Measurements from ENCODE around the gene ZNF778. TPM values are rescaled to one million over a fixed set of nuclear protein-coding genes. Genes with fewer than 3 reads are reported as not detected.
"Not testable (repeated sequence)": the region's sequence is repeated elsewhere in the genome, so short reads cannot be mapped to it uniquely, and the experiment has no call there.

Gene ZNF778
- total RNA-seq, 1 donor from 2014 or later = 11.7 TPM

DNA sequence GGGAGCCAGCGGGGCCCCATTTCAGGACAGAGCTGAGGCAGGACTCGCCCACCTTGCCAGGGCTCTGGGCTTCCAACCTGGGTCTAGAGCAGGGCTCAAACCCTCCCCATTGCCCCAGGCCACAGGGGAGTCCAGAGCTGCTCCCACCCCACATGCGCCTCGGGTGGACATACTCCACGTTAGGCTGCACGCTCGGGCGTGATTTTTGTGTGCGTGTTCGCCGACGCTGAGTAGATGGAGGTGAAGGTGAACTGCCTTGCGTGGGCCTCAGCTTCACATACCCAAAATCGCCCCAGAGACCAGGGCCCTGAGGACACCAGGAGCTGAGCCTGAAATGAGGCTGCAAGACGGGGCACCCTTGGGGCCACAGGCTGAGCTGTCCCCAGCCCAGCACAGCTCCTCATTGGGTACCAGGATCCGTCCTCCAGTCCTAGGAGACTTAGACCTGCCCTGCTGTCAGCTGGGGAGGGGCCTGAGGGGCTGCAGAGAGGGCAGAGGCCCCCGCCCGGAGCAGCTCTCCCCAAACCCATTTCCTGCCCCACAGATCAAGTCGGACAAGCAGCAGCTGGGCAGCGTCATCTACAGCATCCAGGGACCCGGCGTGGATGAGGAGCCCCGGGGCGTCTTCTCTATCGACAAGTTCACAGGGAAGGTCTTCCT is 37.7 kb upstream of the ZNF778 start:
- DNase-seq (ENCODE audit: low spot score) = no peak

DNA sequence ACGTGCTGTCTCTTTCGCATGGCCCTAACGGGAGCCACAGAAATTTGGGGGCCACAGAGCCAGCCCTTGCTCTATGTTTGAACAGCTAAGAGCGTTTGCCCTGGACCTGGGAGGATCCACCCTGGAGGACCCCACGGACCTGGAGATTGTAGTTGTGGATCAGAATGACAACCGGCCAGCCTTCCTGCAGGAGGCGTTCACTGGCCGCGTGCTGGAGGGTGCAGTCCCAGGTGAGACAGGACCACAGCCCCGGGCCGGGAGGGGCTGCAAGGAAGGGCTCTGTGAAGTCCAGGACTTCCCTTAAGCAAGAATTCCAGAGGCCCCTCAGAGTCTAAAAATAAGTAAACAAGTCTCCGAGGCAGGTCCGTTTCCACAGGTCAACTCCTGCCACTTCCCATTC is 34.0 kb upstream of the ZNF778 start:
- DNase-seq (ENCODE audit: low spot score) = no peak

DNA sequence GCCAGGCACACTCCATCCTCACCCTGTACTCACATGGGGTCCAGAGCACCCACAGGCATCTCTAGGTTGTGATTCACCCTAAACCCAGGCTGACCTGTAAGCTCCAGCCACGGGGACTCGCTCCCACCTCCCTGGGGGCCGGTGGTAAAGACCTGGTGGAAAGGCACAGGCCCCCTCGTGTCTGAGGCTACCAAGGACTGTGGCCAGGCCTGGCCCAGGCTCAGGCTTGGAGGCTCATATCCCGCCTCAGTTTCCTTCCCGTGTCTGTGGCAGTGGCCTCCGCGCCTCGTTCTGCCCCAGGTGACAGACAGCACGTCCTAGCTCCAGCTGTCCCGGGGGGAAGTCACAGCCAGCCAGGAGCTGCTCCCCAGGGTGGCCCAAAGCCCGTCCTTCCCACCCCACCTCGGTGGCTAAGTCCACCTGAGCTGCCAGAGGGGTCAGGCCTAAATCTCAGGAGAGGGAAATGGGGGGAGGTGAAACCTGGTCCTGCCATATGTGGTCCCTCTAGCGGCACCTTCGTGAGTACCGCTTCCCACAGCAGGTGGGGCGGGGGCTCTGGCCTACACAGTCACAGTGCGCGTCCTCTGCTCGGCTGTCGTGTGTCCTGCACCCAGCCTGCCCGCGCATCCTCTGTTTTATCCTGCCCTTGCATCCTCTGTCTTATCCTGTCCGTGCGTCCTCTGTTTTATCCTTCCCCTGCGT is 33.4 kb upstream of the ZNF778 start:
- DNase-seq (ENCODE audit: low spot score) = no peak

DNA sequence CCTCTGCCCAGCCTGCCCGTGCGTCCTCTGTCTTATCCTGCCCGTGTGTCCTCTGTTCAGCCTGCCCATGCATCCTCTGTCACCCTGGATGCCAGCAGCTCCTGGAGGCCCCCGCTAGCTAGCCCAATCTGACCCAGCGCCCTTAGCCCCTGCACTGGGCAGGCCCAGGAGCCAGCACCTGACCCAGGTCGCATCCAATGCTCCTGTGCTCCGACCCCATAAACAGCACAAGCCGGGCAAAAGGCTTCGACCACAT is 32.9 kb upstream of the ZNF778 start:
- no peak for DNase-seq (ENCODE audit: low spot score)

DNA sequence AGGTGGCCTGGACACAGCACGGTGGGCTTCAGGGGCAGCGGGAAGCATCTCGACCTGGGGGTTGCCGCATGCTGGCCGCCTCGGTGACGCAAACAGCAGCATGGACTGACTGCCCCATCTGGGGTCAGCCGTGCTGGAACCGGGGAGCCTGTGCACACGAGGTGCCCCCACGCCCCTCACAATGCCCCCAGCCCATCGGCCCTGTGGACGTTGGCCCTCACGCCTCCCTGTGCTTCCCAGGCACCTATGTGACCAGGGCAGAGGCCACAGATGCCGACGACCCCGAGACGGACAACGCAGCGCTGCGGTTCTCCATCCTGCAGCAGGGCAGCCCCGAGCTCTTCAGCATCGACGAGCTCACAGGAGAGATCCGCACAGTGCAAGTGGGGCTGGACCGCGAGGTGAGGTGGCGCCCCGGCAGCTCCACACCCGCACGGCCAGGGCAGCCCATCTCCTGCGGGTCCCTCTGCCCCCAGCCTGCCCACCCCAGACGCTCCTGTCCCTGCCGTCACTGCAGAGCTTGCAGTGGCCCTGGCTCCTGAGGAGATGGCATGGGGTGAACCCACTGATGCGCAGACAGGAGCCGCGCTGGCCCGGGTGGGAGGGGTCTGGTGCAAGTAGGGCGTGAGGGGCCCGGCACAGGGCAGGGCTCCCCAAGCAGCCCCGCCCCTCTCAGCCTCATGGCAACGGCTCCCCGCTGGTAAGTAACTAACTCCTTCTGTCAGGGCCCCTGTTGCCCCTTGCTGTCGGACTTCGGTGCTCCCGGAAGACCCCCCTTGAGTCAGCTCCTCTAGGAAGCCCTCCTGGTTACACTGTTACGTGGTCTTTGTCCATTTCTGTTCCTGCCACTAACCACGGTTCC is 32.3 kb upstream of the ZNF778 start:
- no peak for DNase-seq (ENCODE audit: low spot score)

DNA sequence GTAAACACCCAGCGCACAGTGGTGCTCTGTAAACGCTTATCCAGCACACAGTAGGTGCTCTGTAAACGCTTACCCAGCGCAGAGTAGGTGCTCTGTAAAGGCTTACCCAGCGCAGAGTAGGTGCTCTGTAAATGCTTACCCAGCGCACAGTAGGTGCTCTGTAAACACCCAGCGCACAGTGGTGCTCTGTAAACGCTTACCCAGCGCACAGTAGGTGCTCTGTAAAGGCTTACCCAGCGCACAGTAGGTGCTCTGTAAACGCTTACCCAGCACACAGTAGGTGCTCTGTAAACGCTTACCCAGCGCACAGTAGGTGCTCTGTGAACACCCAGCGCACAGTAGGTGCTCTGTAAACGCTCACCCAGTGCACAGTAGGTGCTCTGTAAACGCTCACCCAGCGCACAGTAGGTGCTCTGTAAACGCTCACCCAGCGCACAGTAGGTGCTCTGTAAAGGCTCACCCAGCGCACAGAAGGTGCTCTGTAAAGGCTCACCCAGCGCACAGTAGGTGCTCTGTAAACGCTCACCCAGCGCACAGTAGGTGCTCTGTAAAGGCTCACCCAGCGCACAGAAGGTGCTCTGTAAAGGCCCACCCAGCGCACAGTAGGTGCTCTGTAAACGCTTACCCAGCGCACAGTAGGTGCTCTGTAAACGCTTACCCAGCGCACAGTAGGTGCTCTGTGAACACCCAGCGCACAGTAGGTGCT is 31.5 kb upstream of the ZNF778 start:
- not testable (repeated sequence) for DNase-seq (ENCODE audit: low spot score)

DNA sequence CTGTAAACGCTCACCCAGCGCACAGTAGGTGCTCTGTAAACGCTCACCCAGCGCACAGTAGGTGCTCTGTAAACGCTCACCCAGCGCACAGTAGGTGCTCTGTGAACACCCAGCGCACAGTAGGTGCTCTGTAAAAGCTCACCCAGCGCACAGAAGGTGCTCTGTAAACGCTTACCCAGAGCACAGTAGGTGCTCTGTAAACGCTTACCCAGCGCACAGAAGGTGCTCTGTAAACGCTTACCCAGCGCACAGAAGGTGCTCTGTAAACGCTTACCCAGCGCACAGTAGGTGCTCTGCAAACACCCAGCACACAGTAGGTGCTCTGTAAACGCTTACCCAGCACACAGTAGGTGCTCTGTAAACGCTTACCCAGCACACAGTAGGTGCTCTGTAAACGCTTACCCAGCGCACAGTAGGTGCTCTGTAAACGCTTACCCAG is 30.9 kb upstream of the ZNF778 start:
- not testable (repeated sequence) for DNase-seq (ENCODE audit: low spot score)

DNA sequence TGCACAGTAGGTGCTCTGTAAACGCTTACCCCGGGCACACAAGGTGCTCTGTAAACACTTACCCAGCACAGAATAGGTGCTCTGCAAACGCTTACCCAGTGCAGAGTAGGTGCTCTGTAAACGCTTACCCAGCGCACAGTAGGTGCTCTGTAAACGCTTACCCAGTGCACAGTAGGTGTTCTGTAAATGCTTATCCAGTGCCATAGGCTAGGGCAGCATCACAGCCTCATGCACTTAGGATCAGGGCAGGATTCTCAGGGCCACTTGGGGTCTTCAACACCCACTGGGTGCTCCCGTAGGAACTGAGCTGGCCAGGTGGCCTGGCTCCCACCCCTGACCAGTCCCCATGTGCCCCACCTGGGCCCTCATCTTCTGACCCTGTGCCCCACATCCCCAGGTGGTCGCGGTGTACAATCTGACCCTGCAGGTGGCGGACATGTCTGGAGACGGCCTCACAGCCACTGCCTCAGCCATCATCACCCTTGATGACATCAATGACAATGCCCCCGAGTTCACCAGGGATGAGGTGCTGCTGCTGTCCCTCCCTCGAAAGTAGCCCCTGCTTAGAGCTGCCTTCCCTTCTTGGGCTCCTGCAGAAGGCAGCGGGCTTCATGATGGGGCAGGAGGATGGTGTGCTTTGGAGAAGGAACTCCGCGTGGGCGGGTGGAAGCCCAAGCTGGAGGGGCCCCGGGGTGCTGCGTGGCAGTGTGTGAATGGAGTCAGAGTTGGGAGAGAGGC is 30.3 kb upstream of the ZNF778 start:
- no peak for DNase-seq (ENCODE audit: low spot score)

DNA sequence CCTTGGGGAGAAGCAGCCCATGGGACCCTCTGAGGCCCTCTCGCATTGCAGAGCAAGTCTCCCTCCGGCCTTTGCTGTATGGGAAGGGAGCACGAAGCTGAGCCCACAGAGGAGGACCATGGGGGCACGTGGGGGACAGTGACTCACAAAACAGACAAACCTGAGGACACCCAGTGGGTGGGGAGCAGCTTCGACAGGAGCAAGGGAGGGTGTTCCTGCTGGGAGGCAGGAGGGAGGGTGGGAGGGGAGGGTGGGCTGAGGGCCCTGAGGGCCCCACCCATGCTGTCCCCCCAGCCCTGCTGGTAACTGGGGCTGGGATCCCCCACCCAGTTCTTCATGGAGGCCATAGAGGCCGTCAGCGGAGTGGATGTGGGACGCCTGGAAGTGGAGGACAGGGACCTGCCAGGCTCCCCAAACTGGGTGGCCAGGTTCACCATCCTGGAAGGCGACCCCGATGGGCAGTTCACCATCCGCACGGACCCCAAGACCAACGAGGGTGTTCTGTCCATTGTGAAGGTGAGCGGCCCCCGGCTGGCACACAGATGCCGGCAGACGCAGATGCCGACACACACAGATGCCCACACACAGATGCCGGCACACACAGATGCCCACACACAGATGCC is 29.6 kb upstream of the ZNF778 start:
- DNase-seq (ENCODE audit: low spot score) = no peak

DNA sequence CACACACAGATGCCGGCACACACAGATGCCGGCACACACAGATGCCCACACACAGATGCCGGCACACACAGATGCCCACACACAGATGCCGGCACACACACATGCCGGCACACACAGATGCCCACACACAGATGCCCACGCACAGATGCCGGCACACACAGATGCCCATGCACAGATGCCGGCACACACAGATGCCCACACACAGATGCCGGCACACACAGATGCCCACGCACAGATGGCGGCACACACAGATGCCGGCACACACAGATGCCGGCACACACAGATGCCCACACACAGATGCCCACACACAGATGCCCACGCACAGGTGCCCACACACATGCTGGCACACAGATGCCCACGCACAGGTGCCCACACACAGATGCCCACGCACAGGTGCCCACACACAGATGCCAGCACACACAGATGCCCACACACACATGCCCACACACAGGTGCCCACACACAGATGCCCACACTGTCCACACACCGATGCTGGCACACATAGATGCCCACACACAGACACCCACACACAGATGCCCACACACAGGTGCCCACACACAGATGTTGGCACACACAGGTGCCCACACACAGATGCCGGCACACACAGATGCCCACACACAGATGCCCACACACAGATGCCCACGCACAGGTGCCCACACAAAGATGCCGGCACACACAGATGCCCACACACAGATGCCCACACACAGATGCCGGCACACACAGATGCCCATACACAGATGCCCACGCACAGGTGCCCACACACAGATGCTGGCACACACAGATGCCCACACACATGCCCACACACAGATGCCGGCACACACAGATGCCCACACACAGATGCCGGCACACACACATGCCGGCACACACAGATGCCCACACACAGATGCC is 28.8 kb upstream of the ZNF778 start:
- not testable (repeated sequence) for DNase-seq (ENCODE audit: low spot score)

DNA sequence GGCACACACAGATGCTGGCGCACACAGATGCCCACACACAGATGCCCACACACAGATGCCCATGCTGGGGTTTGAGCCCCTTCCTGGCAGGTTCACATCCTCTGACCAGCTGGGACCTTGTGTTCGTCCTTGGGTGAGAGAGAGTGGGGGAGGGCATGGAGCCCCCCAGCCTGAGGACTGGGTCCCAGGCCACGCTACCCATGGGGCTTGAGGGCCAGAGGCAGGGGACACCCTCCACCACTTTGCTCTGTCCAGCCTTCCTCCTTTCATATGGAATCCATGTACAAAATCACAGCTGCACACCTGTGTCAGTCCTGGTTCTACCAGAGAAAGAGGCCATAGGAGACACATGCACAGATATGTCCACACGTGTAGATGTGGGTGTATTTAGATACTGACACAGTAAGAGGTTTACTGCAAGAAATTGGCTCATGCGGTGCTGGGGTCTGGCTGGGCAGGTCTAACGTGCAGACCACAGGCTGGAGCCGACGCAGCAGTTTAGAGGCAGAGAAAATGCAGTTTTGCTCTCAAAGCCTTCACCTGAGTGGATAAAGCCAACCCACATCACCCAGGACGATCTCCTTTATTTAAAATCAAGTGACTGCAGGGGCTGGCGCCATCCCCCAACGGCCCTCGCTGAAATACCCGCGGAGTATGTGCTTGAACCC is 28.0 kb upstream of the ZNF778 start:
- no peak for DNase-seq (ENCODE audit: low spot score)

DNA sequence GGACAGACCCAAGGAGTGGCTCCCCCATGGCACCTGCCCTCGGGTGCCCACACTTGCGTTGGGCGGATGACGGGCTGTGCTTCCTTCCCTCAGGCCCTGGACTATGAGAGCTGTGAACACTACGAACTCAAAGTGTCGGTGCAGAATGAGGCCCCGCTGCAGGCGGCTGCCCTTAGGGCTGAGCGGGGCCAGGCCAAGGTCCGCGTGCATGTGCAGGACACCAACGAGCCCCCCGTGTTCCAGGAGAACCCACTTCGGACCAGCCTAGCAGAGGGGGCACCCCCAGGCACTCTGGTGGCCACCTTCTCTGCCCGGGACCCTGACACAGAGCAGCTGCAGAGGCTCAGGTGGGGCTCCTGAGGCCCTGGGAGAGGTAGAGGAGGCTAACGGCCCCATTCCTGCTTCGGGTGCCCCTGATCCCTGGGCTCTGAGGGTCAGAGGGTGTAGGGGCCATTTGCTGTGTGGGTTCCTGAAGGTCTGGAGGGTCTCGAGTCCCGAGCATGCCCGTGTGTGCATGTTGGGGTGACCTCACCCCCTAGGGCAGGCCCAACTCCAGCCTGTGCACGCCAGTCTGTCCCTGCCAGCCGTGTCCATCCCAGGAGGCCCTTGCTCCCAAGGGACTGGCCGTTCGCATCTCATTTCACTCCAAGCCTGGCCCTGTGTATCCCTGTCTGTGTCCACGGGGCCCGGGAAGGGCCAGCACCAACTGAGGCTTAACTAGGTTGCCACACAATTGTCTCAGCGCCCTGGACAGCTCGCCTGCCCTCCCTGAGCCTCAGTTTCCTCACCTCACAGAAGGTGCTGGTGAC is 27.1 kb upstream of the ZNF778 start:
- no peak for DNase-seq (ENCODE audit: low spot score)

DNA sequence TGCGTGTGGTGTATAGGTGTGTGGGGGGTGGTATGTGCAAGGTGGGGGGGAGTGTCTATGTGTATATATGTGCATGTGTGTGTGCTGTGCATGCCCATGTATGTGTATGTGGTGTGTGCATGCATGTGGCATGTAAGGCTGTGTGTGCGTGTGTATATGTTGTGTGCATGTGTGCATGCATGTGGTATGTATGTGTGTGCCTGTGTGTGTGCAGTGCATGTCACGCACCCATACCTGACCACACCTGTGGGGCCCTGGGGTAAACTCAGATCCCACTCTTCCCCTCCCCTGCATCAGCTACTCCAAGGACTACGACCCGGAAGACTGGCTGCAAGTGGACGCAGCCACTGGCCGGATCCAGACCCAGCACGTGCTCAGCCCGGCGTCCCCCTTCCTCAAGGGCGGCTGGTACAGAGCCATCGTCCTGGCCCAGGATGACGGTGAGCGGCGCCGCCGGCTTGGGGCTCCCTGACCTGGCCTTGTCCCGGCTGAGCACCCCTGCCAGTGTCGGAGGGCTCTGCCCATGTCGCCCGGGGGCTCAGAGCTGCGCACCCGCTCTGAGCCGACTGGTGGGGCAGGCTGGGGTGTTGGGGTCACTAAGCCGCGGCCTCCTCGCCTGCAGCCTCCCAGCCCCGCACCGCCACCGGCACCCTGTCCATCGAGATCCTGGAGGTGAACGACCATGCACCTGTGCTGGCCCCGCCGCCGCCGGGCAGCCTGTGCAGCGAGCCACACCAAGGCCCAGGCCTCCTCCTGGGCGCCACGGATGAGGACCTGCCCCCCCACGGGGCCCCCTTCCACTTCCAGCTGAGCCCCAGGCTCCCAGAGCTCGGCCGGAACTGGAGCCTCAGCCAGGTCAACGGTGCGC is 26.2 kb upstream of the ZNF778 start:
- no peak for DNase-seq (ENCODE audit: low spot score)

DNA sequence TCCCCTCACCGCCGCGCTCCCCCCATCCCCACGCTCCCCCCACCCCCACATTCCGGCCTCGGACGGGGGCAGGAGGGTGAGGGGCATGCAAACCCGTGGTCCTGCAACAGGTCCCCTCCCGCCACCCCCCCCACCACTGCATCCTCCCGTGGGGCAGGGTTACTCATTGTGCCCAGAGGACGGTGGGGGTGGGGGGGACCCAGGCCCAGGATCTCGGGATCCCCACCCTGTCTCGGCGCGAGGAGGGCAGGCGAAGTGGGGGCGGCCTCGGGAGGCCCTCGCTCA is 25.7 kb upstream of the ZNF778 start:
- no peak for DNase-seq (ENCODE audit: low spot score)

DNA sequence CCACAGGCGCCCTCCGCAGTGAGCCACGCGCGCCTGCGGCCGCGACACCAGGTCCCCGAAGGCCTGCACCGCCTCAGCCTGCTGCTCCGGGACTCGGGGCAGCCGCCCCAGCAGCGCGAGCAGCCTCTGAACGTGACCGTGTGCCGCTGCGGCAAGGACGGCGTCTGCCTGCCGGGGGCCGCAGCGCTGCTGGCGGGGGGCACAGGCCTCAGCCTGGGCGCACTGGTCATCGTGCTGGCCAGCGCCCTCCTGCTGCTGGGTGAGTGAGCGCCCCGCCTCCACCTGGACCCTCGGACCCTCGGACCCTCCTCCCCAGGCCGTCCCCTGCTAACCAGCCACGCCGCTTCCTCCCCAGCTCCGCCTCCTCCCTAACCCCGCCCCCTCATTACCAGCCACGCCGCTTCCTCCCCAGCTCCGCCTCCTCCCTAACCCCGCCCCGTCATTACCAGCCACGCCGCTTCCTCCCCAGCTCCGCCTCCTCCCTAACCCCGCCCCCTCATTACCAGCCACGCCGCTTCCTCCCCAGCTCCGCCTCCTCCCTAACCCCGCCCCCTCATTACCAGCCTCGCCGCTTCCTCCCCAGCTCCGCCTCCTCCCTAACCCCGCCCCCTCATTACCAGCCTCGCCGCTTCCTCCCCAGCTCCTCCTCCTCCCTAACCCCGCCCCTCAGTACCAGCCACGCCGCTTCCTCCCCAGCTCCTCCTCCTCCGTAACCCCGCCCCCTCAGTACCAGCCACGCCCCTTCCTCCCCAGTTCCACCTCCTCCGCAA is 25.1 kb upstream of the ZNF778 start:
- DNase-seq (ENCODE audit: low spot score) = not testable (repeated sequence)

DNA sequence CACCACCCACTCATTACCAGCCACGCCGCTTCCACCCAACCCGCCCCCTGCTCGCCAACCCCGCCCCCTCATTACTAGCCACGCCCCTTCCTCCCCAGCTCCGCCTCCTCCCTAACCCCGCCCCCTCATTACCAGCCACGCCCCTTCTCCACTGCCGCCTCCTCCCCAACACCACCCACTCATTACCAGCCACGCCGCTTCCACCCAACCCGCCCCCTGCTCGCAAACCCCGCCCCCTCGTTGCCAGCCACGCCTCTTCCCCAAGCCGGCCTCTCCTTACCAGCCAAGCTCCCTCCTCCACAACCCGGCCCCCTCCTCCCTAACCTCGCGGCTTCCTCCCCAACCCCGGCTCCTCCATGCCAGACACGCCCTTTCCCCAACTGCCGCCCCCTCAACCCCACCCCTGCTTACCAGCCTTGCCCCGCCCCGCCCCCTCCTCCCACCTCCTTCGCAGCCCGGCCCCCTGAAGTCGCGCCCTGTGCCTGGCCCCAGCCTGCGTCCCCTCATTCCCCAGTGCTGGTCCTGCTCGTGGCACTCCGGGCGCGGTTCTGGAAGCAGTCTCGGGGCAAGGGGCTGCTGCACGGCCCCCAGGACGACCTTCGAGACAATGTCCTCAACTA is 24.4 kb upstream of the ZNF778 start:
- no peak for DNase-seq (ENCODE audit: low spot score)
